ENCODE data around the gene MECP2. TPM values are rescaled to one million over a fixed set of nuclear protein-coding genes. Genes with fewer than 3 reads are reported as not detected.

MECP2 gene
- total RNA-seq = 31.5 and 33.5 TPM in 2 replicates

DNA sequence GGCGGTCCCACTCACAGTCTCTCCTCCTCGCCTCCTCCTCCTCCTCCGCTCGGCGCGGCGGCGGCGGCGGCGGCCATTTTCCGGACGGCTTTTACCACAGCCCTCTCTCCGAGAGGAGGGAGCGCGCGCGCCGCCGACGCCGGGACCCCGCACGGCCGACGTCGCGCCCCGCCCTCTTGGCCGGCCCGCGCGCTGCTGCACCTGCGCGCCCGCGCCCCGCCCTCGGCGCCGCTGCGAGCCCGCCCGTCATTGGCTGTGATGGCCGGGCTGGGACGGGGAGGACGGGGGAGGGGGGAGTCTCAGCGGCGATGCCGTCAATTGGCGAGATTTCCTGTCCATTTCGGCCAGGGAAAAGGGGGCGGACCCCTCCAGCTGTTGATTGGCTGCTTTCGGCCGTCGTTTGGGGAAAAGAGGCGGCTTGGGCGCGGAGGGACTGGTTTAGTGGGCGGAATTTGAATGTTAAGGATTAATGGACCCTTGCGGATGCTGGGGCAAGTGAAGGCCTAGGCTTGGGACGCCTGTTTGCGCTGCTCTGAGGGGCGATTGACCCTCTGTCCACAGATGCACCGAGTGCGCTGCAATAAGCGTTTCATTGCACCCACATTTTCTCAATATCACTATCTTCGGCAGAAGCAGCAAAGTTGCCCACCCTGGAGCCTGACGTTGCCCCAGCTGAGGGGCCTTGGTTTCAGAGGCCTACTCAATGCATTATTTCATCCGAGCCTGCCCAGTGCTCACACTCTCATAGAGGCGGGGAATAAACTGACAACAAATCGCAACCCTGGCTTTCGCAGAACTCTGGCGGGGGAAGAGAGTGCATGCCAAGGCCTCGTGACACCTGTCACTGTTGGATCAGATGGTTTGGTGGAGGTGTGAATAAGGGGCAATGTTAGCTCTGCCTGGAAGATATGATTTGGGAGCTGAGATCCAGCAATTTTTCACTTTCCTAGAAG is at the start of gene MECP2:
TSS of gene MECP2 (minus strand) at position 129 of the 953 bp plus-strand sequence.

DNA sequence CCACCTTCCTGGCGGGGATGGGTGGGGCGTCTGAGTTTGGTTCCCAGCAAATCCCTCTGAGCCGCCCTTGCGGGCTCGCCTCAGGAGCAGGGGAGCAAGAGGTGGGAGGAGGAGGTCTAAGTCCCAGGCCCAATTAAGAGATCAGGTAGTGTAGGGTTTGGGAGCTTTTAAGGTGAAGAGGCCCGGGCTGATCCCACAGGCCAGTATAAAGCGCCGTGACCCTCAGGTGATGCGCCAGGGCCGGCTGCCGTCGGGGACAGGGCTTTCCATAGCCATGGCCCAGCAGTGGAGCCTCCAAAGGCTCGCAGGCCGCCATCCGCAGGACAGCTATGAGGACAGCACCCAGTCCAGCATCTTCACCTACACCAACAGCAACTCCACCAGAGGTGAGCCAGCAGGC is 46.5 kb upstream of the MECP2 start, which contains the start of gene OPN1LW:
TSS of gene OPN1LW (plus strand) at position 234 of the 400 bp plus-strand sequence. CDS start at position 275, 41 bp downstream.

DNA sequence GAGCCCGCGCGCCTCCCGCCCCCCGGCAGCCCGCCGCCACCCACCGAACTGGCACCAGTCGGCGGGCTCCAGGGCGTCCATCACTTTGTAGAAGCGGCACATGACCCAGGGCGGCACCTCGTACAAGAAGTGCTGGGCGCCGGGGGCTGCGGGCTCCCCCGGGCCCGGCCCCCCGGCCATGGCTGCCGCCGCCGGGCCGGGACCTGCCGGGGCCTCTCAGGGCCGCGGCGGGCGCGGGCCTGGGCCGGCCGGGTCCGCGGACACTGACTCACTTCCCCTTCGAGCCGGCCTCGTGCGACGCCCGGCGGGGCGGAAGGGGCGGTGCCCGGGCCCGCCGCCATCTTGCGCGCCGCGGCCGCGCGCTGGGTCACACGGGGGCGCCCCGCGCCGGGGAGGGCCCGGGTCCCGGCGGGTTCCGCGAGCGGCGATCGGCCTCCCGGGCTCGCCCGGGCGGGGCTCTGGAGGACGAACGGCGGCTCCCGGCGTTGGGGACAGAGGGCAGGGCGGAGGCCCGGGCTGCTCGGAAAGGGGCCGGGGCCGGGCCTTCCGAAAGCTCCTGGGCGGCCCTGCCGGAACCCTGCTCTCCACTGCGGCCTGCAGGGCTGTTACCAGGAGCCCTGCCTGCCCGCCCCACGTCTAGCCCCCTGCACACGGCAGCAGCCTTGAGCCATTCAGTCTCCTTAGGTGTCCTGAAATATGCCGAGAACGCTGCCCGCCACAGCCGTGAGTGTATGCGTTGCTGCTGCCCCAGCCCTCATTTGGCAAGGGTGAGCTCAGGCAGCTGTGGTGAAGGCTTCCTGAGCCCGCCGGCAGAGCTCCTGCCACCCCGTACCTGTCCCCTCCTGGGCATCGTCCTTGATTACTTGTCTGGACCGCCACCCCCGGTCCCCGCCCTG is 77.6 kb downstream of the MECP2 start, which contains the start of gene IRAK1:
TSS of gene IRAK1 (minus strand) at position 270 of the 896 bp plus-strand sequence. CDS start at position 180, 90 bp downstream.

DNA sequence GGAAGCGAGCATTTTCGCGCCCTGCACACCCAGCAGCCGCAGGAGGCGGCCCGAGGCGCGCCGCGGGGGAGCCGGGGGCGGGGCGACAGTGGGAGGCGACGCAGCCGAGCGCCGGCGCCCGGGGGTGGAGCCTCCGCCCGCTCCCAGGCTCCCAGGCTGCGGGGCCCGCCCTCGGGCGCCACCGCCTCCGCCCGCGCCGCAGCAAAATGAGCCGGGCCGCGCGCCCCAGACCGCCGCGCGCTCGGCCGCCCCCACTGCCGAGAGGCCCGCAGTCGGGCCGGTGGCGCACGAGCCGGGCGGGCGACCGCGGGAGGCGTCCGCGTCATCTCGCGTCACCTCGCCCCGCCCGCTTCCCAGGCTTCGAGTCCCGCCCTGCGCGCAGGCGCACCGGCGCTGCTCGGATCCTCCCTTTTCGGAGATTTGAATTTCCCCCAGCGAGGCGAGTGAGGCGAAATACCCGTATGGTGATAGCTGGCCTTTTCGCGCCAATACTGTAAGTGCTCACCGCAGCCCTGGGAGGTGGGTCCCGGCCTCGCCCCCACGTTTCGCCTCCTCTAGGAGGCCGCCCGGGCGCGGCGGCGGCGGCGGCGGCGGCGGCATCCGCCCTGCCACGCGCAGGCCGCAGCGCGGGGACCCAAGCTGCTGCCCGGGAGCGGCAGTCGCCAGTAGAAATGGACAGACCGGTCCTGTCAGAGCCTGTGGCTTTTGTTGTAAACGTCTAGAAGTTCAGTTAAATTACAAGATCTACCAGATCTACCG is 125.0 kb downstream of the MECP2 start, which contains the start of gene TMEM187:
TSS of gene TMEM187 (plus strand) at position 387 of the 759 bp plus-strand sequence. CDS start 9,309 bp downstream, outside the sequence.

Small RNA genes lying within 50 kb of the gene (small RNA-seq; reads per million reads assigned to genes)
- gene MIR3202-1 (ENCODE audit: low replicate concordance) = not detected

Other genes with a start within 250 kb of the MECP2 start
- gene L1CAM, start 211.5 kb downstream of the MECP2 start, total RNA-seq = 0.88 and 18.2 TPM in 2 replicates
- gene AVPR2, start 193.0 kb downstream of the MECP2 start, total RNA-seq = not detected in 2 replicates
- gene ARHGAP4, start 171.5 kb downstream of the MECP2 start, total RNA-seq = 1.1 and 2.9 TPM in 2 replicates
- gene NAA10, start 162.7 kb downstream of the MECP2 start, total RNA-seq = 81.8 and 123 TPM in 2 replicates
- gene RENBP, start 153.1 kb downstream of the MECP2 start, total RNA-seq = 3.6 and 6.6 TPM in 2 replicates
- 31.7 and 51.8 TPM in 2 replicates for gene HCFC1, start 125.9 kb downstream of the MECP2 start, total RNA-seq
- gene TMEM187, start 125.0 kb downstream of the MECP2 start, total RNA-seq = 5.9 and 8.0 TPM in 2 replicates
- gene IRAK1, start 77.8 kb downstream of the MECP2 start, total RNA-seq = 117 and 144 TPM in 2 replicates
- gene OPN1LW, start 46.5 kb upstream of the MECP2 start, total RNA-seq = not detected in 2 replicates
- gene OPN1MW, start 84.9 kb upstream of the MECP2 start, total RNA-seq = not detected in 2 replicates
- not detected in 2 replicates for gene OPN1MW2, start 122.0 kb upstream of the MECP2 start, total RNA-seq
- not detected in 2 replicates for gene OPN1MW3, start 159.9 kb upstream of the MECP2 start, total RNA-seq
- not detected in 2 replicates for gene TEX28, start 197.4 kb upstream of the MECP2 start, total RNA-seq
- gene TKTL1, start 198.1 kb upstream of the MECP2 start, total RNA-seq = not detected in 2 replicates

Measured in placental pericyte (primary cell).